ENCODE data around the gene AGTRAP. TPM values are rescaled to one million over a fixed set of nuclear protein-coding genes. Genes with fewer than 3 reads are reported as not detected.

The AGTRAP gene
- total RNA-seq, 1 experiment from 2014 or later = 23.6 TPM

DNA sequence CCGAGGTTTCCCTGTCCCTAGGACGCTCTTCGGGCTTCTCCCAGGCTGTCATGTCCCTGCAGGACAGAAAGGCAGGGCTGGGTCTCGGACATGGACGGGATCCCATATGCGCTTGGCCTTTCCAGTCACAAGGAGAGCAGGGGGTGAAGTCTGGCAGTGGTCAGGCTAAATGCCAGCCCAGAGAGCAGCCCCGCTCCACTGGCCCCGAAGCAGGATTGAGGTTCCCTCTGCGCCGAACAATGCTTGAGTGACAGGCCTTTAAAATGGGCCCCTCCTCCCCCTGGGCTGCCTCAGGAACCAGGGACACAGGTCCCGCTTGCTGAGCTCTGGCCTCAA lies 31.8 kb upstream of the AGTRAP start:
- TF ChIP-seq, protein P1, sequence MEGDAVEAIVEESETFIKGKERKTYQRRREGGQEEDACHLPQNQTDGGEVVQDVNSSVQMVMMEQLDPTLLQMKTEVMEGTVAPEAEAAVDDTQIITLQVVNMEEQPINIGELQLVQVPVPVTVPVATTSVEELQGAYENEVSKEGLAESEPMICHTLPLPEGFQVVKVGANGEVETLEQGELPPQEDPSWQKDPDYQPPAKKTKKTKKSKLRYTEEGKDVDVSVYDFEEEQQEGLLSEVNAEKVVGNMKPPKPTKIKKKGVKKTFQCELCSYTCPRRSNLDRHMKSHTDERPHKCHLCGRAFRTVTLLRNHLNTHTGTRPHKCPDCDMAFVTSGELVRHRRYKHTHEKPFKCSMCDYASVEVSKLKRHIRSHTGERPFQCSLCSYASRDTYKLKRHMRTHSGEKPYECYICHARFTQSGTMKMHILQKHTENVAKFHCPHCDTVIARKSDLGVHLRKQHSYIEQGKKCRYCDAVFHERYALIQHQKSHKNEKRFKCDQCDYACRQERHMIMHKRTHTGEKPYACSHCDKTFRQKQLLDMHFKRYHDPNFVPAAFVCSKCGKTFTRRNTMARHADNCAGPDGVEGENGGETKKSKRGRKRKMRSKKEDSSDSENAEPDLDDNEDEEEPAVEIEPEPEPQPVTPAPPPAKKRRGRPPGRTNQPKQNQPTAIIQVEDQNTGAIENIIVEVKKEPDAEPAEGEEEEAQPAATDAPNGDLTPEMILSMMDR (conservative IDR thresholded peaks at IDR 0.05; ENCODE audit: low read depth, low read length) = no peak
- TF ChIP-seq EZH2 (IDR thresholded peaks at IDR 0.05; ENCODE audit: borderline replicate concordance, low read depth, low read length, poor library complexity, severe bottlenecking) = no peak
- ChIA-PET POLR2A (ENCODE audit: low non-redundant PET) (no interaction called here), CTCF (no interaction called here)
- Histone ChIP-seq H3K27me3 (replicated peaks; ENCODE audit: insufficient read depth, low read depth, low read length, poor library complexity) (no peaks in the 10 kb centered on the region), H3K4me1 (ENCODE audit: insufficient read depth, low read length, poor library complexity, severe bottlenecking) (peaks cover 61% of the 10 kb centered on the region), H3K27ac (ENCODE audit: low read depth, low read length, poor library complexity, severe bottlenecking) (no peak overlapping the region), H3K9me3 (ENCODE audit: low read depth, low read length, poor library complexity, severe bottlenecking) (no peaks in the 10 kb centered on the region), H3K4me3 (ENCODE audit: low read depth, low read length, poor library complexity, severe bottlenecking) (no peak overlapping the region), H3K36me3 (ENCODE audit: insufficient read depth, low read length, poor library complexity, severe bottlenecking) (no peaks in the 10 kb centered on the region)
- no TSS peak for BruUV-seq (replicated peaks)
- no peak for DNase-seq (ENCODE audit: low spot score)
- intact Hi-C loops (cut with micrococcal nuclease; ENCODE audit: unreplicated experiment) = no loop called here

DNA sequence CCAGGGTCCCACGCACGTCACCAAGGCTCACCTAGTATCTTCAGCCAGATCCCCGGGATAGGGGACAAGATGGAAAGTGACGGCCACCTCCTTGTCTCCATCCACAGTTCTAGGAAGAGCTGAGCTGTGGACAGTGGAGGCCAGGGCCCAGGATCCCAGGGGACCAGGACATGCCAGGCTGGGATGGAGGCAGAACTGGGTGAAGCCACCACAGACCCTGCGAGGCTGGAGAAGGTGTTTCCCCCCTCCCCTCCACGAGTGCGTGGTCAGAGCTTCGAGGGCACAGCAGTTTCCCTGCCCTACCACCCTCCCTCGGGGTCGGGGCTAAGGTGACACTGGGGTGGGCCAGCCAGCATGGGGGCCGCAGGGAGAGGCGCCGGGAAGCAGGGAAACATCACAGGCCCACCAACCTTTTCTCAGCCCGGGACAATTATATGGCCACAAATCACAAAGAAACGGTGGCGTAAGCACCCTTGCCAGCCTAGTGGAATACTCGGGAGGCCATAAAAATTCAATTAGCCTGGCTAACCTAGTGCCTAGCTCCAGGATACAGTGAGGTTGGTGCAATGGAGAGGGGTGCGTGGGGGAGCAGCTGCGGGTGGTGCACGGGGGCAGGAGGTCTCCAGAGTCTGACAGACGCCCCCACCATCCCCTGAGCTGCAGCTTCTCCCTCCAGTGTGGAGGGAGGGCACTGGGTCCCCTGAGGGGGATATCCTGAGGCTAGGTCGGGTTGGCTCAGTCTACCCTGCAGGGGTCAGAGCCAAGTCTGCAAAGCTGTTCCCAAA lies 31.1 kb upstream of the AGTRAP start:
- Histone ChIP-seq H3K36me3 (ENCODE audit: insufficient read depth, low read length, poor library complexity, severe bottlenecking) (no peaks in the 10 kb centered on the region), H3K27ac (ENCODE audit: low read depth, low read length, poor library complexity, severe bottlenecking) (no peak overlapping the region), H3K4me3 (ENCODE audit: low read depth, low read length, poor library complexity, severe bottlenecking) (no peak overlapping the region), H3K27me3 (replicated peaks; ENCODE audit: insufficient read depth, low read depth, low read length, poor library complexity) (no peaks in the 10 kb centered on the region), H3K4me1 (ENCODE audit: insufficient read depth, low read length, poor library complexity, severe bottlenecking) (peaks cover 61% of the 10 kb centered on the region), H3K9me3 (ENCODE audit: low read depth, low read length, poor library complexity, severe bottlenecking) (no peaks in the 10 kb centered on the region)
- CTCF ChIA-PET = no interaction called here
- BruUV-seq (replicated peaks) = no TSS peak
- no peak for DNase-seq (ENCODE audit: low spot score)
- TF ChIP-seq, protein P1 (conservative IDR thresholded peaks at IDR 0.05; ENCODE audit: low read depth, low read length) = no peak
- no peak for TF ChIP-seq EZH2 (IDR thresholded peaks at IDR 0.05; ENCODE audit: borderline replicate concordance, low read depth, low read length, poor library complexity, severe bottlenecking)
- POLR2A ChIA-PET (ENCODE audit: low non-redundant PET) = no interaction called here
- intact Hi-C loops (cut with micrococcal nuclease; ENCODE audit: unreplicated experiment) = no loop called here

DNA sequence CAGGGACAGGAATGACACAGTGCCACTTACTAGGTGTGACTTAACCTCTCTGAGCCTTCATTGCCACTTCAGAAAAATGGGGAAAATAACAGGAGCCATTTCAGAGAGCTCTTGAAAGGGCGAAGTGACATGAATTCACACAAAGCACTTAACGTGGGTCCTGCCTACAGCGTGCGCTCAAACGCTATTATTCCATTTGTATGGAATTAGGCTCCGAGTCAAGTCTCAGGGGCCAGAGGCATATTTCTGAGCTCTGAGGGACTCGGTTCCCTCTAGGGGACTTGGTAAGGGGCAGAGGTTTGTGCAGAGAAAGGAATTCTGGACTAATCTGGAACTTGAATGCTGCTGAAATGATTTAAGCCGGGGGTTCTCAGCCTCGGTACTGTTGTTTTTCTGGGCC lies 30.3 kb upstream of the AGTRAP start:
- intact Hi-C loops (cut with micrococcal nuclease; ENCODE audit: unreplicated experiment) = no loop called here
- CTCF ChIA-PET = no interaction called here

More for the DNA sequence above, 30.3 kb upstream of the AGTRAP start:
- no peaks in the 10 kb centered on the region for H3K27me3 ChIP-seq (replicated peaks; ENCODE audit: insufficient read depth, low read depth, low read length, poor library complexity)
- H3K9me3 ChIP-seq (ENCODE audit: low read depth, low read length, poor library complexity, severe bottlenecking) = no peaks in the 10 kb centered on the region
- H3K27ac ChIP-seq (ENCODE audit: low read depth, low read length, poor library complexity, severe bottlenecking) = no peak overlapping the region
- POLR2A ChIA-PET (ENCODE audit: low non-redundant PET) = no interaction called here
- no TSS peak for BruUV-seq (replicated peaks)
- DNase-seq (ENCODE audit: low spot score) = no peak
- no peak for TF ChIP-seq EZH2 (IDR thresholded peaks at IDR 0.05; ENCODE audit: borderline replicate concordance, low read depth, low read length, poor library complexity, severe bottlenecking)
- TF ChIP-seq, protein P1 (conservative IDR thresholded peaks at IDR 0.05; ENCODE audit: low read depth, low read length) = no peak
- H3K36me3 ChIP-seq (ENCODE audit: insufficient read depth, low read length, poor library complexity, severe bottlenecking) = no peaks in the 10 kb centered on the region
- no peak overlapping the region for H3K4me3 ChIP-seq (ENCODE audit: low read depth, low read length, poor library complexity, severe bottlenecking)
- peaks cover 56% of the 10 kb centered on the region for H3K4me1 ChIP-seq (ENCODE audit: insufficient read depth, low read length, poor library complexity, severe bottlenecking)
